Type B pancreatic cell (in vitro differentiated cells): ENCODE data around the gene HSPG2. TPM values are rescaled to one million over a fixed set of nuclear protein-coding genes. Genes with fewer than 3 reads are reported as not detected.

Source experiments
- DNase-seq: peaks from one replicate; pipeline ENCODE4 v3.0.0; 2021; ENCODE audit warnings: mixed read lengths; ENCODE audit not compliant: unreplicated experiment; ENCODE audit errors: extremely low spot score
- H3K27ac Mint-ChIP-seq: 2 replicates; pipeline ENCODE4 v1.8.0; 2021; ENCODE audit warnings: mild to moderate bottlenecking, mixed read lengths
- H3K27me3 Mint-ChIP-seq: 2 replicates; pipeline ENCODE4 v1.8.0; 2021; ENCODE audit warnings: mixed read lengths
- H3K36me3 Mint-ChIP-seq: 2 replicates; pipeline ENCODE4 v1.8.0; 2021; ENCODE audit warnings: mixed read lengths
- H3K4me1 Mint-ChIP-seq: one replicate; pipeline ENCODE4 v1.8.0; 2021; ENCODE audit warnings: mixed read lengths; ENCODE audit not compliant: unreplicated experiment
- H3K4me3 Mint-ChIP-seq: 2 replicates; pipeline ENCODE4 v1.8.0; 2021; ENCODE audit warnings: mild to moderate bottlenecking, mixed read lengths
- H3K9me3 Mint-ChIP-seq: 2 replicates; pipeline ENCODE4 v1.8.0; 2021; ENCODE audit warnings: mixed read lengths
- CTCF ChIP-seq: fragments of 200-600 bp; sonication (generic); conservative IDR thresholded peaks from 2 replicates; pipeline ENCODE4 v1.5.0; 2021; ENCODE audit warnings: antibody characterized with exemption, mild to moderate bottlenecking
- total RNA-seq: library from RNA; stranded (reverse); gene quantifications from 2 replicates; pipeline ENCODE4 v1.2.1, GENCODE V29; 2021; ENCODE audit warnings: low replicate concordance

The HSPG2 gene
- total RNA-seq, 1 donor from 2014 or later = 130 TPM

- H3K4me3 Mint-ChIP-seq = no peak overlapping the region
- no peaks in the 10 kb centered on the region for H3K9me3 Mint-ChIP-seq
- H3K27me3 Mint-ChIP-seq = no peaks in the 10 kb centered on the region
- no peak for TF ChIP-seq CTCF
- no peaks in the 10 kb centered on the region for H3K4me1 Mint-ChIP-seq
- H3K36me3 Mint-ChIP-seq = peaks cover 6% of the 10 kb centered on the region
- H3K27ac Mint-ChIP-seq = no peak overlapping the region
- DNase-seq = no peak
Observed at GRCh38 chr1:21884456-21885235, 52.5 kb downstream of the HSPG2 start.

DNA sequence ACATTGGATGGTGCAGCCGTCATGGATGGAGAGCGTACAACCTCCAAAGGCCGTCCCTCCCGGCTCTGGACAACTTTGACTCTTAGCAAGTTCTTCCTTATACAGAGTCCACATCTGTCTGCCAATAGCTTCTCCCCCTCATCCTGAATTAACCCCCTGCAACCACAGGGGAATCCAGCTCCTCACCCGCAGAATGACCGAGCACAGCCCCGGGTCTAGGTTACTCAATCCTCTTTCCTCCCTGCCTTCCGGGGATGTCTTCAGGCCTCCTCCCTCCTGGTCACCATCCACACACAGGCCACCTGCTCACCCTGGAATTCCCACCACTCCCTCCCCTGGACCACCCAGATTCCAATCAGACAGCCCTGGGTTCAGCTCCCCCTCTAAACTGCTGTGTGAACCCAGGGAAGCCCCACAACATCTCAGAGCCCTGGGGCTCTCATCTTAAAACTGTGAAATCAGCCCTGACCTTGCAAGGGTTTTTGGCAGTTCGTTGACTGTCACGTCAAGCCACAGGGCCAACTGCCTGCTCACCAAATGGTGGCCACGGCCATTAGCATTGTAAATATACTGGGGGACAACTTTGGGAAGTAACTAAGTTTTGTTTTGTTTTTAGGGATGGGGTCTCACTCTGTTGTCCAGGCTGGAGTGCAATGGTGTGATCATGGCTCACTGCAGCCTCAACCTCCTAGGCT is 54.2 kb downstream of the HSPG2 start:
- H3K4me3 Mint-ChIP-seq = no peak overlapping the region
- no peaks in the 10 kb centered on the region for H3K4me1 Mint-ChIP-seq
- H3K9me3 Mint-ChIP-seq = no peaks in the 10 kb centered on the region
- TF ChIP-seq CTCF = no peak
- DNase-seq = no peak
- no peak overlapping the region for H3K27ac Mint-ChIP-seq
- peaks cover 6% of the 10 kb centered on the region for H3K36me3 Mint-ChIP-seq
- no peaks in the 10 kb centered on the region for H3K27me3 Mint-ChIP-seq

DNA sequence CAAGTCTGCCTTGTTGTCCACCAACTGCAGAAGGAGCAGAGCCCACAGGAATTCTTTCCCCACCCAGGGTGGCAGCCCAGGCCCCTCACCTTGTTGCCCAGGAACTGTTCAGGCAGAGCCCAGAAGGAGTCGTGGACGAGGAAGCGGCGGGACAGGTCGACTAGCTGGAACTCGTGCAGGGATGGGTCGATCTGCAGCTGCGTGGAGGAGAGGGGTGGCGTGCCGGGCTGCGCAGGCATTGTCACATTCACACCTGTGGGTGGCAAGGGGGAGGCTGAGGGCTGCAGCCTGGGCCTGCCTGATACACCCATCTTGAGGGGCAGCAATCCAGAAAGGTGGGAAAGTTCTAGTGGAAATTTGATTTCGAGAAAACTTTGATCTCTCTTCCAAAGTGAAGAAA is 55.9 kb downstream of the HSPG2 start:
- Mint-ChIP-seq H3K36me3 (no peaks in the 10 kb centered on the region), H3K9me3 (no peaks in the 10 kb centered on the region), H3K4me1 (no peaks in the 10 kb centered on the region), H3K27me3 (no peaks in the 10 kb centered on the region), H3K4me3 (no peak overlapping the region), H3K27ac (no peak overlapping the region)
- no peak for TF ChIP-seq CTCF
- no peak for DNase-seq

GRCh38 chr1:21880619-21880970 is 56.5 kb downstream of the HSPG2 start:
- Mint-ChIP-seq H3K4me1 (no peaks in the 10 kb centered on the region), H3K36me3 (no peaks in the 10 kb centered on the region), H3K4me3 (no peak overlapping the region), H3K27me3 (no peaks in the 10 kb centered on the region), H3K9me3 (no peaks in the 10 kb centered on the region), H3K27ac (no peak overlapping the region)
- DNase-seq = no peak
- TF ChIP-seq CTCF = no peak

DNA sequence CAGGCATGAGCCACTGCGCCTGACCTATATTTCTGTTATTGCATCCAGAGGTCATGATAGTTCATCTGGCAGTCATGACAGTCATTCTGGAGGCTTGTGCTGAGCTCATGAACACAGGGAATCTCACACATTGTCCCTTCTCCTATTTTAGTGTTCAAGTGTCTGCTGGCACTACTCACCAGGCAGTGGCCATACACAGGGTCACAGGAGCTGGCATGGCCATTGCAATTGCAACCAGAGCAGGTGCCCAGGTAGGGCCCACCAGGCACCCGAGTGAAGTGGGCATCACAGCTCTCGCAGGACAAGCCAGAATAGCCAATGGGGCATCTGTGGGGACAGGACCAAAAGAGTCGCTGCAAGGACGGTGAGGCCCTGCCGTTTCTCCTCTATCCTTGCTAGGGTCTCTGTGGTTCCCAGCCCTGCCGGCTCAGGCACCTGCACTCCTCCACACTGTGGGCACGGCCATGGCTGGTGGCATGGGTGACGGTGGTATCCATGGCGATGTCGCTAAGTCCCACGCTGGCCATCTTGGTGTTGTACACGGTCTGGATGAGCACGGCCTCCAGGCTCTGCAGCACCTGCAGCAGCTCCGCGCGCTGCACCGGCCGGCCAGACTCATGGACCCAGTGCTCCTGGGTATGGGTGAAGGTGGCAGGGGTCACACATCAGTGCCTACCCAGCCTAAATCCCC is 57.0 kb downstream of the HSPG2 start:
- no peak for DNase-seq
- no peak for TF ChIP-seq CTCF
- no peaks in the 10 kb centered on the region for H3K36me3 Mint-ChIP-seq
- no peak overlapping the region for H3K27ac Mint-ChIP-seq
- H3K9me3 Mint-ChIP-seq = no peaks in the 10 kb centered on the region
- no peaks in the 10 kb centered on the region for H3K4me1 Mint-ChIP-seq
- H3K27me3 Mint-ChIP-seq = no peaks in the 10 kb centered on the region
- no peak overlapping the region for H3K4me3 Mint-ChIP-seq
